HG03097 (cell line): ENCODE data around the gene NAA20.

Experiments used
- ATAC-seq: cut with Tn5 transposase; IDR thresholded peaks from one replicate; pipeline ENCODE4 v1.9.1; 2021; ENCODE audit not compliant: unreplicated experiment, low FRiP score

NAA20 gene

DNA sequence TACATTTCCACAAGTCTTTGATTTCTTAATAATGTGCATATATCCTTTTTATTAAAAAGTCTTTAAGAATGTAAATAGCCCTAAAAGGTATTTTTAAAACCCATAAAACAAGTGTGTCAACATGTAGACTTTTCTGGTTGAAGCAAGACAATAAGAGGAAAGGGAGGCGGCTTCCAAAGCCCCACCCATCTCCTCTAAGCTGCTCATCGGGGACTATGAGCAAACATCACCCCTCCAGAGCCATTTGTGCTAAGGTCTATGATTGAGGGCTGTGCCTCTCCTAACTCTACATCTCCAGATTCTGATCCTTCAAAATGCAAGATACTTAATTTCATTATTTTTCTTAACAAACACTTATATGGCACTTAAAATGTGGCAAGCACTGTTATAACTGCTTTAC is 2.5 kb upstream of the NAA20 start:
- no peak for ATAC-seq

DNA sequence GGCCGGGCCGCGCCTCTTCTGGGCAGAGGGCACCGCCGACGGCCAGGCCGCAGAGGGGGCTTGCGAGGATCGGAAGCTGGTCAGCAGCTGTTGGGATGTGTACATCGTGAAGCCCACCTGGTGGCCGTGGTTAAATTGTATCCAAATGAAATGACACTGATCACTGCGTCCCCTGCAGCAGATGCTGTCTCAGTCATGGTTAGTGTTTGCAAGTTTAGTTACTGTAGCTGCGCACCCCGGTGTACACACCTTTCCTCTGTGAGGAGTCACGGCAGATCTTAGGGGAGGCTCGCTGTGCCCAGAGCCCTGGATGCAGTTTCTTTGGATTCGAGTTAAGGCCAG is 653 bp downstream of the NAA20 start:
- peak; percentile 4 for ATAC-seq

DNA sequence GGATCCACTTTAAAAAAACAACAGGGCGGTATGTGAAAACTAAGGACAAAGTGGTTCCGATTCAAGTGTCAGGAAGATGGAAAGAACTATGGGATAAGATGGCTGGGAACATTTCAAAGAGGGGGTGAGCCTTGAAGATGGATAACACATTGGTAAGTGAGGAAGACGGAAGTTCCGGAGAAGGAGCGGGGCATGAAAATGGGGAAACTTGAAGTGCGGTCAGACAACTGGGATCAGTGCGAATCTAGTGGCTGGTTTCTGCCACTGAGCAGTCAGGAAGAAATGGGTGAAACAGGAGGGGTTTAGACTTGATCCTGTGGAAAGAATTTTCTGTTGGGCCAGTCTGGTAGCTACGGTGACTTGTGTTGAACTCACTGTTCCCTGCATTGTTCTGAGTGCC is 1.2 kb downstream of the NAA20 start:
- ATAC-seq = no peak

DNA sequence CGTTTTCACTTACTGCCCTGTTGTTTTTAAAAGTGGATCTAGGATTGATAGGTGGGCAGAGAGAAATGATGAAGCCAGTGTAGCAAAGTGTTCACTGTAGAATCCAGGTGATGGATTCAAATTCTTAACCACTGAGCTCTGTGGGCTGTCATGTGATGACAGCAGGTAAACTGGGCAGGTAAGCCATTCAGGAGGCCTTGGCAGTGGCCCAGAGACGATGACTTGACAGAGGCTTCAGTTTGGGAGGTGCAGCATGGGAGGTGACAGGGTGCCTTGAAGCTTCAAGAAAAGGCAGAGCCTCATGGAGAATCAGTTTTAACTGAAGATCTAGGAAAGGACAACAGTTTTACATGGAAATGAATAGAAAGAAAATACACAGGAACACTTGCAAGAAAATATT is 2.0 kb downstream of the NAA20 start:
- no peak for ATAC-seq

DNA sequence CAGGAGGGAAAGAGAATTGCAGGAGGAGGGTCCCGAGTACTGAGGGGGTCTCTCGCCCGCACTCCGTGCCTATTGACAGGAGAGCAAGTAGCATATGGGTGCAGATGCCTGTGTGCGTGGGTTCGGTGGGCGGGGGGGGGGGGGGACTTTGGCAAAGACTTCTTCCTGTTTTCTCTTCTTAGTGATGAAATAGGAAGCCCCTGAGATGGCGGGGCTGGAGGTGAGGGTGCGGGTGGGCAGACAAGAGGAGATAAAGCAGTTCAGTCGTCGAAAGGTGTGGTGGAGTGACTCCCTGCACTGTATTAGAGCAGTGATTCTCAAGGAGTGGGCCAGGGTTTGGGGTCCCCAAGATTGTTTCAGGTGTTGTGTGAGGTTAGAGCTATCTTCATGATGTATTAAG is 3.7 kb downstream of the NAA20 start:
- ATAC-seq = no peak

DNA sequence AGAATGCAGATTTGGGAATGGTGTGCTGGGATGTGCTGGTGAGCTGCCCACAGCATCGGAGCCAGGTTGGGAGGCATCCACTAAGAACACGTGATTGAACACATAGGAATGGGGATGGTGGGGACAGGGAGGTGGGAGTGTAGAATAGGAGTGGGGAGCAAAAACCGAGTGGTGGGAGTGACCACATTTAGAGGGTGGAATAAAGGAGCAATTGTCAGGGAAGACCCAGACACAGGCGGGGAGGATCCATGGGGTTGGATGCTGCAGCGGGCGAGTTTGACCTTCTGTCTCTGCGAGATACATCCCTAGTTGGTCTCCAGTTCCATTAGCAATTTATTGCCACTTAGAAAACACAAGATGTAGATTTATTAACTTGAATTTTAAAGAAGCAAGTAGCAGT is 4.7 kb downstream of the NAA20 start:
- no peak for ATAC-seq

DNA sequence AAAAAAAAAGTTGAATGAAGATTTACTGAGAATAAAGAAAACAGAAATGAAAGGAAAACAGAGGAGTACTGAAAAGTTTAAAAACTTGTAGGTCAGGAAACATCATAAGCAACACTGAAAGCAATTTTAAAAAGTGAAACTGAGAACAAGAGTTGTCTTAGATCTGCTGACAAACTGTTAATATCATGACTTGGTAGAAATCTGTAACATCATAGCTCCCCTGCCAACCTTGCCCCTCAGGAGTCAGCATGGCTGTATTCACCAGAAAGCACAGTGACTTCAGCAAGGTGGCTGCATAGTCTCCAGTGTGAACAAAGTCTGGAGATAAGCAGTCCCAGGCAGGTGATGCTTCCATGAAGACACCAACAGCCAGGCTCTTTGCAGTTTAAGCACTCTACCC is 5.3 kb downstream of the NAA20 start:
- peak; percentile 68 for ATAC-seq

DNA sequence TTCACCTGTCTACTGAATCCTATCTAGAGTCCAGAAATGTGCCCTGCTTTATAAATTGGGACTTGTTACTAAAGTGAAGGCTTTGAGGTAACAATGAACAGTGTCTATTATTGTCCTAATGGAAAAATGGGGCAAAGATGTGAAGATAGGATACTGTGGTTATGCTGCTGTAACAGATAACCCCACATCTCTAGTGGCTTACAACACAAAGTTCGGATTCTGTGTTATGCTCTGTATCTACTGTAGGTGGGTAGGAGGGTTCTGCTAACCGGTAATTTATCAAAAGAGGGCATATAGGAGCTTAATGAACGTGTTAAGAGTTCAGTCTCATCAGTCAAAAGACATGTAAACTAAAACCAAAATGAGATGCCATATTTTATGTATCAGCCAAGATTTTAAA is 6.2 kb downstream of the NAA20 start:
- ATAC-seq = no peak

DNA sequence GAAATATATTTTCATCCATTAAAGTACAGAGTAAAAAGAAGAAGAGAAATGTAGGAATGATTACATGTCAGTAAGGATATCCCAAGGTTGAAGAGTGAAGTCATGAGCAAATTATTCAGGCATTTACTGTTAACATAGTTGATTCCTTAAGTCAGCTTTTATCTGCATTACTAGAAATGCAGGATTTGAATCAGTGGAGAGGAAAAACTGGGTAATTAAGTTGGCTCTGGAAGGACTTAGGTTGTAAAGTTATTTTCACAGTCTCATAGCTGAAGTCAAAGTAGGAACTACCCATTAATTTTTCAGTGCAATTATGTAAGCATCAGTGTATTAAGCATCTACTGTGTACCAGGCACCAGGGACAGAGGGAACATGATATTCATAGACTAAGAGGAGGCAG is 7.8 kb downstream of the NAA20 start:
- no peak for ATAC-seq

DNA sequence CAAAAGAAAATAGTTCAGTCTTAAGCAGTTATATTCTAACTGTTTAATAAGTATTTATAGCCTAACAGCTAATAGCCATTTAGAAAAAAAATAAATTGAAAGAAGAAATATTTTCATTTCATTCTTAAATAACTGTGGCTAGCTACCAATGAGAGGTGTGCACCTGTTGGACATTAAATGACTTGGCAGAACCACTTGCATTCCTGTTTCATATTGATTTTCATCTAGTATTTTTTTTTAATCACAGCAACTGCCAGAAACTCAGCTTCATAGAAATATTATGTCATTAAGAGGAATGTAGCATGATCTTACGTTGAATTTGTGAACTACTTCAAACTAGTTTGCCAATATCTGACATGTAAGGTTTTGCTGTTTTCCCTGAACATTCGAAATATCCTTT is 10.1 kb downstream of the NAA20 start:
- ATAC-seq = no peak

DNA sequence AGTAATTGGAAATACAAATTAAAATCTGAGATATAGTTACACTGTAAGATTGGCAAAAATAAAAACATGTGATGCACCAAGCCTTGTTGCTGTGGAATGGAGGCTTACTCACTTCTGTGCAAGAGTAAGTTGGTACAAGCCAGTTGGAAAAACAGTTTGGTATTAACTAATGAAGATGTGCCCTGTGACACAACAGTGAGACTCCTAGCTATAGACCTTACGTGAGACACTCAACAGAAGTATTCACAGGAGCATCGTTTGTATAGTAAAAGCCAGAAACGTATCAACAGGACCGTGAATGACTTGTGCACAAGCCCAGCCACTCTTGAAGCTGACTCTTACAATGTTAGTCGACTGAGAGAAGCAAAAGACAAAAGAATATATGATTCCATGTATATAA is 14.6 kb downstream of the NAA20 start:
- no peak for ATAC-seq

DNA sequence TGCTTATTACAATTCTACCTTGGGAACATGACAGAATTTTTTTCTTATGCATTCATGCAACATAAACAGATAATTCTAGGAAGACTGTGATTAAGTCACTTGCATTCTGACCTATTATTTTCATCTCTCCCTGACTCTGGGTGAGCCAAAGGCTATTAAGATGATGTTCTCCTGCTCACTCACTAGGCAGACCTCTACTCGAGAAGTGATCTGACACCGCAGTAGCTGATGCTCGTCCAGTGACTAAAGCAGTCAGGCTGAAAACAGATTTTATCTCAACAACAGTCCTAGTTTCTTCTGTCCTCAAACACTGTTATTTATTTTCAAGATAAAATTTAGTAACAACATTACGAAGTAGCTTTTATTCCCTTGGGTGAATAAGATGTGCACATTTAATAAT is 17.3 kb downstream of the NAA20 start:
- ATAC-seq = no peak

DNA sequence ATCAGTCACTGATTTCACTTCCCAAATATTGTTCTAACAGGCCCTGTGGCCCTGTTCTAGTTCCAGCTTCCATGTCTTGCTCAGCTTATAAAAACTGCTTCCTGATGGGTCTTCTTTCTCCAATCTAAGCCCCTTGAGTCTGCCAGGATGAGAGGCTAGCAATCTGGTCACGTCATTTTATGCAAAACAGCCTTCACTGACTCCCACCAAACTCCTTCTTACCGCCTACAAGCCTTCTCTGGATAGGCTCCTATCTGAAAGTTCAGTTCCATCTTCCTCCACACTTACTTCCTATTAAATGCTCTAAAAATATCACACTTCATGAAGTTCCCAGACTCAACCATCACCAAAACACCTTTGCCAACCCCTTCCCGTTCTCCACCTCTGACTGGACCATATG is 19.6 kb downstream of the NAA20 start:
- no peak for ATAC-seq

DNA sequence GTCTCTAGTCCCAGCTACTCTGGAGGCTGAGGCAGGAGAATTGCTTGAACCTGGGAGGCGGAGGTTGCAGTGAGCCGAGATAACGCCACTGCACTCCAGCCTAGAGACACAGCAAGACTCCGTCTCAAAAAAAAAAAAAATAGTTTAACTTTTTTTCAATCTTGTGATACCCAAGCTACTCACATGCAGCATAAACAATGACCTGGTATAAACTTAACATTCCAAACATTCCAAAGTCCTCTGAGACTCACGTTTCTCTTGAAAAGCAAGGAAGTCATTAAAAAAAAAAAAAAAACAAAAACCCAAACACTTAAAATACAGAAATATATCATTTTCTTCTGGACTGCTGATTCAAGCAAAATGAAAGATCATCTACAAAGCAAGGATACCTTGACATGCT is 20.8 kb downstream of the NAA20 start:
- no peak for ATAC-seq

DNA sequence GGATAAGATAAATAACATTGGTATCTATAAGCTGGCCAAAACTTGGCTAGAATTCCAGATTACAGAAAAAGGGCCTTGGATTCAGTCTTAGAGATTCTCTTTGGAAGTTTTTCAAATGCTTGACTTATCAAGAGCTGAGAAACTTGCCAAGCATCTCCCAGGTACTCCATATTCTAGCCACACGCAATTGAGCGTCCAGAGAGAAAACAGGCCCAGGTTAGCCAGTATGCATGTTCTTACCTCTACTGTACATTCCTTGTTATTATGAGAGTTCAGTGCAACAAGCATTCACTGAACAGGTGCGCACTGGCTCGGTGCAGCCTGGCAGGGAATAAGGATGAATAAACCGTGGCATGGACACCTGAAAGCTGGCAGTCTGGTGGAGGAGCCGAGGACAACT is 21.4 kb downstream of the NAA20 start:
- no peak for ATAC-seq

DNA sequence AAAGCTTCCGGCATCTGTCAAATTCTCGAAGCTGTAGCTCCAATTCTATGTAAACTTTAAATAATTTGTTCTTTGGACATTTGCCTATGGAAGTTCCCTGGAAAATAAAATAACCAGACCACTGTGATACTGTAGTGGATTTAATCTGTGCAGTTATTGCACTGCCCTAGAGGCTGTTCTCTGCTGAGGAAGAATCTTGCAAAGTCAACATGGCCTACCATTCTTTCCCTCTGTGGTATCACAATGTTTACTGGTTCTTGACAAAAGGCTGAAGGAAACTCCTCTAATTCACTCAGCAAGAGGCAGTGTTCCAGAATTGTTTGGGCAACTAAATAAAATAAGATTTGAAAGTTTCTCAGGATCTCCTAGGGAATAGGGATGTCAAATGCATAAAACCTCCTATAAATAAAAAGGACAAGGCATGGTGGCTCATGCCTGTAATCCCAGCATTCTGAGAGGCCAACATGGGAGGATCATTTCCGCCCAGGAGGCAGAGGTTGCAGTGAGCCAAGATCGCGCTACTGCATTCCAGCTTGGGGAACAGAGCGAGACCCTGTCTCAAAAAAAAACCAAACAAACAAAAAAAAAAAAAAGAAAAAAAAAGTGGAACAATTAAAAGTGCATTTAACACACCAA is 22.7 kb downstream of the NAA20 start:
- ATAC-seq = no peak

DNA sequence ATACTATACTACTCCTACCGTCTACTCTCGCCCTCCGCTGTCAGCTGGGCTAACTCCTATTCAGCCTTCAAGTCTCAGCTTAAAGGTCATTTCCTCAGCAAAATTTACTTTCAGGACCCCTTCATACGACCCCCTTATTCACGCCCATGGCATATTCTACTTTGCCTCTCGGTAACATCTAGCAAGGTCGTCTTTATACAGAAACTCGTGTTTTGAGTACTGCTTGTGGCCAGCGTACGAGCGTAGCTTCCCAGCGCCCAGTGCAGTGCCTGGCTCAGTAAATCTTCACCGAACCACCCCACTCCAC is 34.6 kb downstream of the NAA20 start:
- no peak for ATAC-seq

DNA sequence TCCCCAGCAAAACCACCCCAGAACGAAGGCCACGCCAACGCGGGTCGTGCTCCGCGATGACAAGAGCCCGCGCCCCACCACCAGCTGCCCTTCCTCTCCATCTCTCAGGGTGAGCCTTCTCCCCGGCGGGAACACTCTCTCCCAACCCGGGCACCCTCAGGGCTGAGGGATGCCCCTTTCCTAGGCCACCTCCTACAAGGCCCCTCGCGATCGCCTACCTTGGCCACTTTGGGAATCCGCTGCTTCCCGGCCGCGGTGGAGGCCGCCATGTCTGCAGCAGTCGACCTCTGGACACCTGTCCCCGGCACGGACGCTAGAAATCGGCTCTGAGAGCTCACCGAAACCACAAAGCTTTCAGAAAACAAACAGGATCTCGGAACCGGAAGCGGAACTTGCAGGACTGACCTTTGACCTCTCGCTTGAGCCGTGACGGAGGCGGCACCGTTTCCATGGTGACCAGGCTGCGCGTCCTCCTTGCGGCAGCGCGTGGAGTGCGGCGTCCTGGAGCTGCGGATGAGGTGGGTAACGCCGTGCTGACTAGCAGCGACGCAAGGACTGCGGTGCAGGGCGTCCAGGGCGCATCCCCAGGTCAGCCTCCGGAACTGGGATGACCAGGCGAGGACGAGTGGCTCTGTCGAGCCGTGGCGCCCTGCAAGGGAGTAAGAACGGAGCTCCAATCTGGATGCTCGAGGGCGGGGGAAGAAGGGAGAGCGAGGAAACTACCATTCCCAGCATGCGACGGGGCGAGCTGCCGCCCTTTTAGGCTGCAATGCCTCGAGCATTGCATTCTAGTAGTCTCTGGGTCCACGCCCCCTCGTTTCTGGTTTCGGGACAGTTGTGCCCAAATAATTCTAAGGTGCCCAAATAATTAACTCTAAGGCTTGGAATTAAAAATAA is 35.2 kb downstream of the NAA20 start, which contains the start of the genes CFAP61 and CRNKL1:
CFAP61 (plus strand) TSS at position 459 of the 897 bp plus-strand sequence. CDS start 4,122 bp downstream, outside the sequence.
CRNKL1 (minus strand) TSS at position 393 of the 897 bp plus-strand sequence; CDS start at position 269, 124 bp downstream.
- peak; percentile 91 for ATAC-seq

DNA sequence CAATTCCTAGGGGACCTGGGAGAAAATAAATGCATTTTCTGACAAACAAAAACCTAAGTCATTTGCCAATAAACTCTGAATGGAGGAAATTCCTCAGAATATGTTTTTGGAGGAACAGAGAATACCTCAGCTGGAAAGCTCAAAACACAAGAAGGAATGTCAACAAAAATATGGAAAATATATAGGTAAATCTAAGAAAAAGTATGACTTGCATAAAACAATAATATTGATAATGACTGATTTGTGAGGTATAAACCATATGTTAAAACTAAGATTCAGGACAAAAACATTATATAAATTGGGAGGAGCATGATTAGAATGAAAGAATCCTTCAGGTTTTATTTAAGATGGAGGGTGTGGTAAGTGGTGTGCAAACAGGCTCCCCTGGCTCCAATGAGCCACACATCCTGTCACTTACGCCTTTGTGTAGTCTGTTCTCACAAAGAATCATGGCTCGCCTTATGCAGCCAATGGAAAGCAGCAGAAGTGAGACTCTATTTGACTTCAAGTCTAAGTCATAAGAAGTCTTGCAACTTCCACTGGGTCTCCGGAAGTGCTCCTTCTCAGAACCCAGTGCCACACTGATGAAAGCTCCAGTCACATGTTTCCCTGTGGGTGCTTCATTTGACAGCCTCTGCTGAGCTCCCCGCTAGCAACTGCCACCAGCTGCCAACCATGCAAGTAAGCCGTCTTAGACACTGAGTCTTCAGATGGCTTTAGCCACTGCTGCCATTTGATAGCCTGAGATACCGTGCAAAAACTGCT is 43.3 kb downstream of the NAA20 start:
- no peak for ATAC-seq

DNA sequence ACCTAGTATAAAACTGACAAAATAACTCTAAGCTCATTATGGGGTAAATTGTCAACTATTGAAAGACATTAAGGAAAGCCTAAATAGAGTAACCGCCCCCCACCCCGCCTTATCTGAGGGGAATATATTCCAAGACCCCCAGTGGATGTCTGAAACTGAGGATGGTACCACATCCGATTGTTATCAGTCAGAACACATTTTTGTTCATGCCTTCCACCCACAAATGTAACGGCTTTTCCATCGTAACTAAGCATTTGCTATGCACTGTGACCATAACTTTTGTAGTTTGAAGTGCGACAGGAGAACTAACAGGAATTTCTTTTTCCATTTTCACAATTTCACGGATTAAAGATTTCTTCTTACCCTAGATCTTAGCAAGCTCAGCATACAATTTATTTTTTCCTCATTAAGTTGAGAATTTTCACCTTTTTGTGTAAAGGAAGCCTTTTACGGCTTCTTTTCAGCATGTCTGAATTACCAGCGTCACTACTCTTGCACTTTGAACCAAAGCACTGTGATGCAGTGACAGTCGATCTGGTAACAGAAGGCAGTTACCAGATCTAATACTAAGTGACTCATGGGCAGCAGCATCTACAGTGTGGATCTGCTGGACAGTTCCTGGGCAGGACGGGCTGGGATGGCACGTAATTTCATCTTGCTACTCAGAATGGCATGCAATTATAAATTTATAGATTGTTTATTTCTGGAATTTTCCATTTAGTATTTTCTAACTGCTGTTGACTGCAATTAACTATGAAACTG is 47.0 kb downstream of the NAA20 start:
- ATAC-seq = no peak

DNA sequence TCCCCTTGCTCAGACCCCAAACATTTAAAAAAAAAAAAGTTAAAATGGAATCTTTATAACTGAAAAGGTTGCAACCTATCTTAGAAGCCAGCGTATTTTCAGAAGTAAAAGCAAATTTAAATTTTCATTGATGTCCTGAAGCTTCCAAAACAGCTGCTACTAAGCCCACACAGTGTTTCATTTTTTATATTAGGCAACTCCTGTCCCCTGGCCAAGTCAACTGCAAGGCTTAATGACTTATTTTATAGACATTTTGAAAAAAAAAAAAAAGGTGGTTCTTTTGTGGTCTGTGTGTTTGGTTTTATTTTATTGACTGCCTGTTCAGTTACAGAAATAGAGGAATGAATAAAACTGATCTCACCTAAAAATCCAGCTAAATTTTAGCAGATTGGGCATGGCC is 48.2 kb downstream of the NAA20 start:
- no peak for ATAC-seq
